ENCODE results near the gene ARHGEF28. TPM values are rescaled to one million over a fixed set of nuclear protein-coding genes. Genes with fewer than 3 reads are reported as not detected.

Gene ARHGEF28
- polyA plus RNA-seq, 1 donor: 16.6 TPM

DNA sequence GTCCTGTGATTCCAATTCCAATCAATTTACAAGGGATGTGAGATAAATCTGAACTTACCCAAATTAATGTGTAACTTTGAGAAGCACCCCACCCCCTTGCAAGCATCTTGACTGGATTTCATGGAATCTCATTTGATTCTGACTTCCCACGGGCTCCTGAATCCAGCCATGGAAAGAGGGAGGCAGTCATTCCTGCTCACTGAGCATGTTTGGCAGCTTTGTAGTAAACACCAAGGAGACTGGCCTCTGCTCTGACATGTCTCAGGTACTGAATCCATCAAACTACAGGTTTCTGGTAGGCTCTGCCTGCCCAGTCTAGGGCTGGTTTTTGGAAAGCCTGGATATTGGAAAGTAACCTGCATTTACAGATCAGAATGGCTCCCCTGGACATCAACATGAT is 357.6 kb downstream of the ARHGEF28 start:
- Histone ChIP-seq H3K27ac (ENCODE audit: low read length) (no peak overlapping the region), H3K4me3 (ENCODE audit: low read length) (no peak overlapping the region), H3K4me1 (ENCODE audit: control insufficient read depth, insufficient read depth, low read length) (no peaks in the 10 kb centered on the region), H3K9me3 (ENCODE audit: control insufficient read depth, low read depth, low read length) (no peaks in the 10 kb centered on the region), H3K36me3 (ENCODE audit: control insufficient read depth, insufficient read depth, low read length) (no peaks in the 10 kb centered on the region), H3K27me3 (ENCODE audit: control insufficient read depth, insufficient read depth, low read length) (no peaks in the 10 kb centered on the region)
- no peak for DNase-seq
- no CpG with 5 or more reads among the region's 1 CpG for WGBS (ENCODE audit: insufficient coverage, low lambda C conversion rate)

GRCh38 chr5:73985145-73985544 is 359.1 kb downstream of the ARHGEF28 start:
- Histone ChIP-seq H3K9me3 (ENCODE audit: control insufficient read depth, low read depth, low read length) (no peaks in the 10 kb centered on the region), H3K4me3 (ENCODE audit: low read length) (no peak overlapping the region), H3K27me3 (ENCODE audit: control insufficient read depth, insufficient read depth, low read length) (no peaks in the 10 kb centered on the region), H3K36me3 (ENCODE audit: control insufficient read depth, insufficient read depth, low read length) (no peaks in the 10 kb centered on the region), H3K4me1 (ENCODE audit: control insufficient read depth, insufficient read depth, low read length) (no peaks in the 10 kb centered on the region), H3K27ac (ENCODE audit: low read length) (no peak overlapping the region)
- WGBS (ENCODE audit: insufficient coverage, low lambda C conversion rate): no CpG with 5 or more reads among the region's 1 CpG
- peak in 1 of 2 donors; percentile 11 for DNase-seq

DNA sequence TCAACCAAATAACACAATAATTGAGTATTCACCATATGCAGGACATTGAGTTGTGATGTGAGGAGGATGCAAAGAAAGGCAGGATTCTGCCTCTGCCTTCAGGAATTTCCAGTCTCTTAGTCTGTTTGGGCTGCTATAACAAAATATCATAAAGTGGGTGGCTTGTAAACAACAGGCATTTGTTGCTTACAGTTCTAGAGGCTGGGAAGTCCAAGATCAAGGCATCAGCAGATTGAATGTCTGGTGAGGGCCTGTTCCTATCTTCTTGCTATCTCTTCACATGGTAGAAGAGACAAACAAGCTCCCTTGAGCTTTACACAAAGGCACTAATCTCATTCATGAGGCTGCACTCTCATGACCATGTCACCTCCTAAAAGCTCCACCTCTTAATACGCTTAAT is 360.7 kb downstream of the ARHGEF28 start:
- no CpG with 5 or more reads among the region's 1 CpG for WGBS (ENCODE audit: insufficient coverage, low lambda C conversion rate)
- no peaks in the 10 kb centered on the region for H3K4me1 ChIP-seq (ENCODE audit: control insufficient read depth, insufficient read depth, low read length)
- no peaks in the 10 kb centered on the region for H3K36me3 ChIP-seq (ENCODE audit: control insufficient read depth, insufficient read depth, low read length)
- H3K27ac ChIP-seq (ENCODE audit: low read length): no peak overlapping the region
- DNase-seq: no peak
- no peaks in the 10 kb centered on the region for H3K9me3 ChIP-seq (ENCODE audit: control insufficient read depth, low read depth, low read length)
- H3K4me3 ChIP-seq (ENCODE audit: low read length): no peak overlapping the region
- H3K27me3 ChIP-seq (ENCODE audit: control insufficient read depth, insufficient read depth, low read length): no peaks in the 10 kb centered on the region

GRCh38 chr5:73987915-73988314 is 361.9 kb downstream of the ARHGEF28 start:
- H3K36me3 ChIP-seq (ENCODE audit: control insufficient read depth, insufficient read depth, low read length): no peaks in the 10 kb centered on the region
- WGBS (ENCODE audit: insufficient coverage, low lambda C conversion rate): no CpG with 5 or more reads among the region's 3 CpGs
- no peaks in the 10 kb centered on the region for H3K4me1 ChIP-seq (ENCODE audit: control insufficient read depth, insufficient read depth, low read length)
- no peak overlapping the region for H3K4me3 ChIP-seq (ENCODE audit: low read length)
- no peak for DNase-seq
- H3K9me3 ChIP-seq (ENCODE audit: control insufficient read depth, low read depth, low read length): no peaks in the 10 kb centered on the region
- no peak overlapping the region for H3K27ac ChIP-seq (ENCODE audit: low read length)
- no peaks in the 10 kb centered on the region for H3K27me3 ChIP-seq (ENCODE audit: control insufficient read depth, insufficient read depth, low read length)

GRCh38 chr5:73989956-73990355 is 364.0 kb downstream of the ARHGEF28 start:
- H3K27me3 ChIP-seq (ENCODE audit: control insufficient read depth, insufficient read depth, low read length): no peaks in the 10 kb centered on the region
- no CpG with 5 or more reads among the region's 3 CpGs for WGBS (ENCODE audit: insufficient coverage, low lambda C conversion rate)

More at GRCh38 chr5:73989956-73990355, 364.0 kb downstream of the ARHGEF28 start:
- DNase-seq: no peak
- Histone ChIP-seq H3K36me3 (ENCODE audit: control insufficient read depth, insufficient read depth, low read length) (no peaks in the 10 kb centered on the region), H3K4me1 (ENCODE audit: control insufficient read depth, insufficient read depth, low read length) (no peaks in the 10 kb centered on the region), H3K4me3 (ENCODE audit: low read length) (no peak overlapping the region), H3K9me3 (ENCODE audit: control insufficient read depth, low read depth, low read length) (no peaks in the 10 kb centered on the region), H3K27ac (ENCODE audit: low read length) (no peak overlapping the region)

Other genes starting within 250 kb of the ARHGEF28 start
- gene FOXD1, start 177.4 kb upstream of the ARHGEF28 start, polyA plus RNA-seq: 0.04 TPM
- gene BTF3, start 127.8 kb upstream of the ARHGEF28 start, polyA plus RNA-seq: 857 TPM
- gene ANKRA2, start 60.6 kb upstream of the ARHGEF28 start, polyA plus RNA-seq: 38.7 TPM
- gene UTP15, start 60.5 kb upstream of the ARHGEF28 start, polyA plus RNA-seq: 12.0 TPM